NCI-H2196 (cell line): ENCODE results near the gene EVI5.
A peak's percentile ranks its signal among the peaks of the same experiment; 100 is the strongest.

Experiments
- DNase-seq: peaks from one replicate; lab custom pipeline; 2025; ENCODE audit not compliant: unreplicated experiment; lab: John Stamatoyannopoulos, UW

The EVI5 gene

GRCh38 chr1:92486251-92487077 lies 298.4 kb downstream of the EVI5 start, which contains the start of gene GFI1:
Gene GFI1, minus strand, starts transcription at chr1:92486925. Its CDS starts 3,438 bp downstream, at chr1:92483487.
- DNase-seq, result no peak

DNA sequence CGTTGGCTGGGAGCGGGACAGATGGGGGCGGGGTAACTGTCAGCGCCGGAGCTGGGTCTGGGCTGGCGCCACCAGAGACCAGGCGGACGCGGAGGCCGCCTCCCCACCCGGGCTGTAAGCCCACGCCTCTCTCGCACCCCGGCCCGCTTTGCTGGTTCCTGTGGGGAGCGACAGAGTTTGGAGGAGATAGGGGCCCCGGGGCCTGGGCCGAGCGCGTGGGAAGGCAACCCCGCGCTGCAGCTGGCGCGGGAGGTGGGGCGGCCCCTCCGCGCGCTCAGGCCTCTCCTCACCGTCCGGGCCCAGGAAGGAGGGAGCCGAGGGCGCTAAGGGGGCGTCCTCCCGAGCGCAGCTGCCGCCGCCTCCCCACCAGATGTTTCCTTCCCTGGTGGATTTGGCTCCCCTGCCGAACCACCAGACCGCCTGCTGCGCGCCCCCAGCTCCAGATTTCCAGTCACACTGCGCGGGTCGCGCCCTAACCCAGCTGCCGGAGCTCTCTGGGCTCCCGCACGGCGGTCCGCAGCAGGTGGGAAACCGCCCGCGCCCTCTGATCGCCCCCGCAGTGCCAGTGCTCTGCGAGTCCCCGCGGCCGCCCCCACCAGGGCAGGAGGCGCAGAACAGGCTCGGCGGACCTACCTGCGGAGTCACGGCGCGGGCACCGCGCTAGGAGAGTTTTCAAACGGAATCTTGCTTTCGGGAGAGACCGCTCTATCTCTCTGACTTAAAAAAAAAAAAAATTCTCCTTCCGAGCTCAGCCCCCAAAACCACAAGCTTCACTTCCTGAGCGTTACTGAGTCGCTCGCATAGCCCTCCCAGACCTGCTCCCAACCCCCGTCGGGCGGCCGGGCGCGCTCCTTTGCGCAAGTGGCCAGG lies 299.3 kb downstream of the EVI5 start:
- DNase-seq, result peak; percentile 74

- DNase-seq, result peak; percentile 43
Observed at GRCh38 chr1:92484472-92485380, 300.2 kb downstream of the EVI5 start.

DNA sequence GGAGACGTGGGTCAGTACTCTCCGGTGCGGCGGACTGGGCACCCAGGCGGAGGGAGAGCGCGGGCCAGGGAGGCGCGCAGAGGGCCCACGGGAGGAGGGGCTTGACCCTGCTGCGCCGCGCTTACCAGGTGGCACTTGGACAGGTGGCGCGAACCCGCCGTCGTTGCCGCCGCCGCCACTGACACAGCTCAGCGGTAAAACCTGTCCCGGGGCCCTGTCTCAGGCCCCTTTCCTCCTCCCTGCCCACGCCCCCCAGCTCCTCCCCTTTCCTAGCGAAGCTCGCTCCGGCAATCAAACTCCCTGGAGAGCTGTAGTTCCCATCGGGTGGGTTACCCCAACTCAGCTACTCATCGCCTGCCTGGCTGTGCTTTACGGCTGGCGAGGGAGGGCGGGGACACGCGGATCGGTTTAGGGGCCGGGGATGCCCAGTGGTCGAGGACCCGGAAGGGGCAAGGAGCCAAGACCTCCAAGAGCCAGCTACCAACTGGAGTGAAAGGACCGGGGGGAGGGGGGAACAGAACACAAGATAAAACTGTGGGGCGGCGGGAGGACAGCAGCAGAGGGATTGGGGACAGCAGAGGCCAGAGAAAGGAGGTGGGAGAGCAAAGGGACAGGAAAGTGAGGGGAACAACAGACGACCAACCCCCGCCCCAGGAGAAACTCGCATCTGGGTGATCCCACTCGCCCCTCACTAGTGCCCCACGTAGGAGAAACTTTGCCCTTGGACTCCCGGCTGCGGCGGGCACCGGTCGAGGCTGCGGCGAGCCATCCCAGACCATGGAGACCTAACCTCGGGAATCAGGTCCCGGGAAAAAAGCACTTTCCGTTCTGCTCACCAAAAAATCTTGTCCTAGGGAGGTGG lies 301.1 kb downstream of the EVI5 start:
- DNase-seq, result peak; percentile 63

DNA sequence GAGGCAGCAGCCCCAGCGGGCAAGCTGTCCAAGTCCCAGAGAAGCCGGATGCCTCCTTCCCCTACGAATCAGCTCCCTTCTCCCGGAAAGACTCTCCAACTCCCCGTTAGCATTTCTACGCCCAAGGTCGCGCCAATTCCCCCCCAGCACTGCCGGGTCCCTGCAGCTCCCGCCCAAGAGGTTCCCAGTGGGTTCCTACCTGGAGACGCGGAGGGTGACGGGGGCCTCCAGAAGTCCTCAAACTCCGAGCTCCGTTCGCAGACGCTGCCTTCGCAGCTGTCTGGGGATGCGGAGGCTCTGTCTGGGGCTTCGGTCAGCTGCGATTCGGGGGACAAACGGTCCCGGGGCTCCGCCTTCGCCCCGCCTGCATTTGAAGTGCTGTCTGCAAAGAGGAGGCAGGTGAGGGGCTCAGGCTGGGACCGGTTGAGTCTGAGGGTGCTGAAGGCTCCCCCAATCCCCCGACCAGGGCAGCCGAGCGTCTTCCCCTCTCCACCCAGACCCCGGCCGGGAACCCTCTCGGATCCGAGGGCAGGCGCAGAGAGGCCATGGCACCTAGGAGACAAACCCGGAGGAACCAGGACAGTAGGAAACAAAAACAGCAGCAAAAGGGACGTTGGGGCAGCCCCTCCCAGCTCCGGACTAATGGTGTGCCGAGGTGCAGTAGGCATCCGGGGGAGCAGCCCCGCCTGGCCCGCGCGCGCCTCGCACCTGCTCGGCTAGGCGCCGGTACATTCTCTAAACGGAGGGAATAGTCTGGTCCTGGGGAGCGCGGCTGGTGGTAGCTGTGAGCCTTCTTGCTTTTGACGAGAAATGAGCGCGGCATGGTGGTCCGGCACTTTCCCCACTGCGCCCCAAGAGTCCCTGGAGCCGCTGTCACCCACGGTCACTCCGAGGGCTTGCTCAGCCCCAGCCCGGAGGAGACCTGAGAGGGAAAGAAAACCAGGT lies 302.0 kb downstream of the EVI5 start:
- peak; percentile 14 for DNase-seq

GRCh38 chr1:92481971-92482664 lies 302.8 kb downstream of the EVI5 start:
- DNase-seq, result no peak

- no peak for DNase-seq
Observed at GRCh38 chr1:92481599-92481925, 303.3 kb downstream of the EVI5 start.

- no peak for DNase-seq
Observed at GRCh38 chr1:92480813-92481598, 303.9 kb downstream of the EVI5 start.

DNA sequence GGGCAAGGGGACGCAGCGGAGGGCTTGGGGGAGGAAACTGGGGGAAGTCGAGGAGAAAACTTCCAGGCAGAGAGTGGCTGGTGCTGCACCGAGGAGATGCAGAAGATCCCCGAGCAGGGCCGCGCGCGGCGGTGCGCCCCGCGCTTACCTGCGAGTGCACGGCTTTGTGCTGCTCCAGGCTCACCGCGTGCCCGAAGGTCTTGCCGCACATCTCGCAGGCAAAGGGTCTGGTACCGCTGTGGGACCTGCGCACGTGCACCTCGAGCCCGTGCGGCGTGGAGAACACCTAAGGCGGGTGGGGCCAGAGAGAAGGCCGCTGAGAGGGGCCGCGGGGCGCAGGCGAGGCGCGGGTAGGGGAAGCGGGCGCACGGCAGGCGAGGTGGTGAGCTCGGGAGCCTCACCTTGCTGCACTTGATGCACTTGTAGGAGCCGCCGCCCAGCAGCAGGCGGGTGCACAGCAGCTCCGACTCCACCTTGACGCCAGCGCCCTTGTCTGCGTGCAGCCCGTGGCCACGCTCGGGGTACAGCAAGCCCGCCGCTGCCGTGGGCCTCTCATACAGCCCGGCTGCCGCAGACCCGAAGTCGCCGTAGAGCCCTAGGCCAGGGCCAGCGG lies 304.6 kb downstream of the EVI5 start:
- no peak for DNase-seq

DNA sequence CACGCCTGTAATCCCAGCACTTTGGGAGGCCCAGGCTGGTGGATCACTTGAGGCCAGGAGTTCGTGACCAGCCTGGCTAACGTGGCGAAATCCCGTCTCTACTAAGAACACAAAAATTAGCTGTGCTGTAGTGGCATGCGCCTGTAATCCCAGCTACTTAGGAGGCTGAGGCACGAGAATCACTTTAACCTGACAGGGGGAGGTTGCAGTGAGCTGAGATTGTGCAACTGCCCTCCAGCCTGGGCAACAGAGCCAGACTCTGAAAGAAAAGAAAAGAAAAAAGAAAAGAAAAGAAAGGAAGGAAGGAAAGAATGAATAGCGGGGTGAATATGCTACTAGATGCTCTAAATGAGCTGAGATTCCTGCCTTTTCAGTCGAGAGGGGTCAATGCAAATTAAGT lies 305.3 kb downstream of the EVI5 start:
- DNase-seq, result no peak

GRCh38 chr1:92478393-92478792 lies 306.5 kb downstream of the EVI5 start:
- DNase-seq, result no peak

- peak; percentile 16 for DNase-seq
Observed at GRCh38 chr1:92476071-92476631, 308.8 kb downstream of the EVI5 start.

DNA sequence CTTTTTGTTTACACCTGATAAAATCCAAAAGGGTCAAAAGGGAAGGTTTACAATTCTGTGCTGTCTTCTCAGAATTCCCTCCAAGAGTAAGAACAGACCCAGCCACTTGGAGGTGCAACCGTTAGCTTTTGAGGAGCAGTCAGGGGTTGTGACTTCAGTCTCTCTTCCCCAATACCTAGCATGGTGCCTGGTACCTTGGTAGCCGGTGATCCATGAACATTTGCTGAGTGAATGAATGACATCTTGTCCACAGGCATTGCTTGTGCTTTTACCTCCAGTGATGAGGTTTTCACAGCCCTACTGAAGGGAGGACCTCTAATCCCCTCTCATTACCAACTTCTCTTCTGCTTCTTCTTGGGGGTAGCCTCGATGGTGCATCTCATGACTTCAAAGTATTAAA lies 309.9 kb downstream of the EVI5 start:
- no peak for DNase-seq

- DNase-seq, result no peak
Observed at GRCh38 chr1:92473781-92474495, 311.0 kb downstream of the EVI5 start.

GRCh38 chr1:92470216-92470615 lies 314.7 kb downstream of the EVI5 start:
- DNase-seq, result no peak

DNA sequence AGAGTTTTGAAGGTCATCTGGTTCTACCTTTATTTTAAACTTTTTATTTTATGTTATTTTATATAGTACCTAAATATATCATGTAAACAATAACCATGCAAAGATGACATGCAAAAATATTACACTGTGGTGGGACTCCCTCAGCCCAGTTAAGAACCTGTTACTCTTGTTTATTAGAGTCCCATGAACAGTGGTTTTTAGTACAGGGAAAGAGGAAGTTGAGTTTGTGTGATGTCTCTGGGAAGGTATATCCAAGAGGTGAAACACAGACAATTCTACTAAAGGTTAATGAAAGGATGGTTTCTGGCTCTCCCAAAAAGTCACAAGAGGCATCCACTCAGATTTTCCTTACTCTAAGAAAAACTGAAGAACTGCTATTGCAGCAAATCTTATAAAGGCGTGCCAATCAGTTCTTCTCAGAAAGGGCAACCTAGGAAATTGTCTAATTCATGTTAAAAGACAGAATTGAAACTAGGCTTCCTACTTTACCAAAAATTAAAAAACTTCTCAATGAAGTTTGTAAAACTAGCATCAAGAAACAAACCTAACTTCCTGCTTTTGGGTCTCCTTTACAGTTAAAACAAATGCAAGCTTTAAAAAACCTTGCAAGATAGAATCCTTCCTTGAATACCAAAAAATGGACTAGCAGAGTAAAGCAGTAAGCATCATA lies 318.1 kb downstream of the EVI5 start:
- DNase-seq, result no peak
